Liver (tissue), 9 donors: ENCODE data around the gene DDX25. TPM values are rescaled to one million over a fixed set of nuclear protein-coding genes. Genes with fewer than 3 reads are reported as not detected.

Experiments
- DNase-seq: peaks from one replicate; pipeline ENCODE4 v3.0.0-alpha.2; 2017; ENCODE audit warnings: low spot score
- H3K27ac ChIP-seq, 2 donors: one replicate each; pipeline ENCODE4 v1.7.0; 2013; ENCODE audit warnings: inconsistent platforms in 2 of 2, low read length in 2 of 2, control low read depth in 1 of 2, low read depth in 1 of 2, mild to moderate bottlenecking in 1 of 2
- H3K27me3 ChIP-seq, 4 donors: one replicate each; pipeline versions ENCODE4 v1.6.1 to v1.7.0; 2013; ENCODE audit warnings: low read length in 3 of 4, inconsistent platforms in 1 of 4, mild to moderate bottlenecking in 1 of 4, moderate library complexity in 1 of 4; ENCODE audit not compliant: control insufficient read depth in 4 of 4, insufficient read depth in 4 of 4
- H3K36me3 ChIP-seq, 4 donors: one replicate each; pipeline versions ENCODE4 v1.6.1 to v1.7.0; 2013; ENCODE audit warnings: low read length in 3 of 4, mild to moderate bottlenecking in 3 of 4, low read depth in 1 of 4, moderate library complexity in 1 of 4; ENCODE audit not compliant: control insufficient read depth in 4 of 4, insufficient read depth in 3 of 4
- H3K4me1 ChIP-seq, 4 donors: one replicate each; pipeline versions ENCODE4 v1.6.1 to v1.7.0; 2013; ENCODE audit warnings: low read length in 3 of 4, mild to moderate bottlenecking in 3 of 4, moderate library complexity in 1 of 4; ENCODE audit not compliant: control insufficient read depth in 4 of 4, insufficient read depth in 4 of 4
- H3K4me3 ChIP-seq, 3 donors: one replicate each; pipeline versions ENCODE4 v1.6.1 to v1.7.0; 2013; ENCODE audit warnings: low read length in 3 of 3, control low read depth in 1 of 3, low read depth in 1 of 3, mild to moderate bottlenecking in 1 of 3
- H3K9ac ChIP-seq, 2 donors: one replicate each; pipeline ENCODE4 v1.7.0; 2013; ENCODE audit warnings: low read length in 2 of 2, mild to moderate bottlenecking in 2 of 2, moderate library complexity in 2 of 2, control low read depth in 1 of 2, low read depth in 1 of 2
- H3K9me3 ChIP-seq, 4 donors: one replicate each; pipeline versions ENCODE4 v1.6.1 to v1.7.0; 2013; ENCODE audit warnings: low read length in 3 of 4; ENCODE audit not compliant: control insufficient read depth in 4 of 4
- ATF3 ChIP-seq: IDR thresholded peaks from 2 replicates; pipeline ENCODE4 v1.6.1; 2016; ENCODE audit warnings: antibody characterized with exemption
- EGR1 ChIP-seq, 2 donors: IDR thresholded peaks; 2 replicates each; pipeline ENCODE4 v1.6.1; 2016 to 2018; ENCODE audit warnings: antibody characterized with exemption in 2 of 2, low read depth in 2 of 2
- FOXA1 ChIP-seq: IDR thresholded peaks from 2 replicates; pipeline ENCODE4 v1.6.1; 2016; ENCODE audit warnings: antibody characterized with exemption
- FOXA2 ChIP-seq: IDR thresholded peaks from 2 replicates; pipeline ENCODE4 v1.6.1; 2016; ENCODE audit warnings: antibody characterized with exemption
- HNF4A ChIP-seq, 2 donors: conservative IDR thresholded peaks; 2 replicates each; pipeline ENCODE4 v1.6.1; 2016; ENCODE audit warnings: antibody characterized with exemption in 2 of 2, mild to moderate bottlenecking in 2 of 2
- JUND ChIP-seq, 2 donors: IDR thresholded peaks; 2 replicates each; pipeline ENCODE4 v1.6.1; 2016; ENCODE audit warnings: antibody characterized with exemption in 2 of 2
- NR2F2 ChIP-seq: IDR thresholded peaks from 2 replicates; pipeline ENCODE4 v1.6.1; 2016; ENCODE audit warnings: antibody characterized with exemption
- RAD21 ChIP-seq, 2 donors: IDR thresholded peaks; 2 replicates each; pipeline ENCODE4 v1.6.1; 2016; ENCODE audit warnings: antibody characterized with exemption in 2 of 2, mild to moderate bottlenecking in 2 of 2
- REST ChIP-seq: IDR thresholded peaks from 2 replicates; pipeline ENCODE4 v1.6.1; 2016; ENCODE audit warnings: antibody characterized with exemption, mild to moderate bottlenecking
- RXRA ChIP-seq, 2 donors: IDR thresholded peaks; 2 replicates each; pipeline ENCODE4 v1.6.1; 2017 to 2018; ENCODE audit warnings: antibody characterized with exemption in 2 of 2, mild to moderate bottlenecking in 1 of 2
- SP1 ChIP-seq: IDR thresholded peaks from 2 replicates; pipeline ENCODE4 v1.6.1; 2018; ENCODE audit warnings: antibody characterized with exemption, mild to moderate bottlenecking
- YY1 ChIP-seq: IDR thresholded peaks from 2 replicates; pipeline ENCODE4 v1.6.1; 2016; ENCODE audit warnings: antibody characterized with exemption, mild to moderate bottlenecking
- WGBS: extraction: QIAGEN DNeasy Blood & Tissue Kit; methylation state at CpG from one replicate; pipeline ENCODE4 v1.1.7; 2013; 5-methylcytosine and 5-hydroxymethylcytosine counted together
- polyA plus RNA-seq, 2 donors: library from polyadenylated mRNA; stranded (reverse) in 1 of 2; unstranded in 1 of 2; fragments of 200-250 nt in 1 of 2; fragments of >200 nt in 1 of 2; fragmentation: Nextera tagmentation in 1 of 2; extraction: Ambion mirVana in 1 of 2; gene quantifications; one replicate each; pipeline versions ENCODE4 v1.2.1 to v1.2.3, GENCODE V29; 2013 to 2015
- total RNA-seq, 2 donors: library from RNA; depleted of rRNA; stranded (reverse); fragments of >200 nt; gene quantifications; one replicate each; pipeline ENCODE4 v1.2.3, GENCODE V29; 2014
- TF ChIP-seq, protein P1 (sequence below): IDR thresholded peaks from 2 replicates; pipeline ENCODE4 v1.6.1; 2016; ENCODE audit warnings: antibody characterized with exemption
- TF ChIP-seq, protein P2 (sequence below): IDR thresholded peaks from 2 replicates; pipeline ENCODE4 v1.6.1; 2016; ENCODE audit warnings: antibody characterized with exemption
- donor health status: healthy.
- donor health status: healthy.
- donor health status: healthy.
- donor health status: healthy.
- donor health status: healthy.

Gene DDX25
- total and polyA plus RNA-seq, 4 donors, result 0.07 to 0.79 (median 0.31) TPM

- DNase-seq, result no peak
- WGBS, result 92% methylated on average over 14 of the region's 14 CpGs
- TF ChIP-seq HNF4A (conservative IDR thresholded peaks at IDR 0.05) (no peak), RAD21 (IDR thresholded peaks at IDR 0.05) (no peak), NR2F2 (no peak), FOXA1 (no peak), ATF3 (no peak), EGR1 (IDR thresholded peaks at IDR 0.05; ENCODE audit: low read depth in 2 of 2) (no peak), JUND (IDR thresholded peaks at IDR 0.05) (no peak), REST (no peak), FOXA2 (no peak), YY1 (no peak), SP1 (no peak), RXRA (IDR thresholded peaks at IDR 0.05) (no peak)
- TF ChIP-seq, protein P1, sequence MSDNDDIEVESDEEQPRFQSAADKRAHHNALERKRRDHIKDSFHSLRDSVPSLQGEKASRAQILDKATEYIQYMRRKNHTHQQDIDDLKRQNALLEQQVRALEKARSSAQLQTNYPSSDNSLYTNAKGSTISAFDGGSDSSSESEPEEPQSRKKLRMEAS, result no peak
- H3K36me3 ChIP-seq, result peaks cover 0 to 2% (median 0%) of the 10 kb centered on the region in 4 donors
- no peak overlapping the region for H3K4me3 ChIP-seq
- no peaks in the 10 kb centered on the region for H3K4me1 ChIP-seq
- no peak overlapping the region for H3K27ac ChIP-seq
- no peak overlapping the region for H3K9ac ChIP-seq
- H3K9me3 ChIP-seq, result no peaks in the 10 kb centered on the region
- H3K27me3 ChIP-seq, result no peaks in the 10 kb centered on the region
Measured at GRCh38 chr11:125957618-125958332, 53.5 kb downstream of the DDX25 start.

DNA sequence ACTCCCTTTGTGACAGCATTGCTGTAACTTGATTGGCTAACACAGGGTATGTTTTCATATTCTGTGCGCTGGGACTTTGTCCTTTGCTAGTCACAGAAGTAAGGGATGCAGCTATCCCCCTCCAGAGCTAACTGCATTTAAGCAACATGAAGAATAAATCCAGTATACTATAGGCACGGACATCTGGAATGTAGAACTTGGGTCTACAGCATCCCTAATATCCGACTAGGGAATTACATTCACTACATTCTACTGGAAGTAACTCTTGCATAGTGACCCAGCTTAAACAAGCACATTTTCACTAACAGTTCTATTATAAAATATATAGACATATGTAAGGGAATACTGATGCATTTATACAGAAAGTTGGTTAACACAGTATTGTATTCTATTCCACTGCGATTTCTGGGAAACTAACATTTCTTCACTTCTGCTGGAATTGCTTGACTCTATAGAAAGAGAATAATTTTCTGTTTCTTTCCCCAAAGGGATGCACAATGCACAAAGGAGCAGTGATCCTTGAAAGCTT is 54.6 kb downstream of the DDX25 start:
- H3K4me3 ChIP-seq, result no peak overlapping the region
- H3K9me3 ChIP-seq, result no peaks in the 10 kb centered on the region
- H3K9ac ChIP-seq, result no peak overlapping the region
- H3K27me3 ChIP-seq, result no peaks in the 10 kb centered on the region
- no peak for DNase-seq
- peaks cover 0 to 2% (median 0%) of the 10 kb centered on the region in 4 donors for H3K36me3 ChIP-seq
- no peak overlapping the region for H3K27ac ChIP-seq
- 96% methylated on average over 4 of the region's 4 CpGs for WGBS
- H3K4me1 ChIP-seq, result no peaks in the 10 kb centered on the region
- TF ChIP-seq YY1 (no peak), NR2F2 (no peak), FOXA1 (no peak), HNF4A (conservative IDR thresholded peaks at IDR 0.05) (no peak), EGR1 (IDR thresholded peaks at IDR 0.05; ENCODE audit: low read depth in 2 of 2) (no peak)
- TF ChIP-seq, protein P2, sequence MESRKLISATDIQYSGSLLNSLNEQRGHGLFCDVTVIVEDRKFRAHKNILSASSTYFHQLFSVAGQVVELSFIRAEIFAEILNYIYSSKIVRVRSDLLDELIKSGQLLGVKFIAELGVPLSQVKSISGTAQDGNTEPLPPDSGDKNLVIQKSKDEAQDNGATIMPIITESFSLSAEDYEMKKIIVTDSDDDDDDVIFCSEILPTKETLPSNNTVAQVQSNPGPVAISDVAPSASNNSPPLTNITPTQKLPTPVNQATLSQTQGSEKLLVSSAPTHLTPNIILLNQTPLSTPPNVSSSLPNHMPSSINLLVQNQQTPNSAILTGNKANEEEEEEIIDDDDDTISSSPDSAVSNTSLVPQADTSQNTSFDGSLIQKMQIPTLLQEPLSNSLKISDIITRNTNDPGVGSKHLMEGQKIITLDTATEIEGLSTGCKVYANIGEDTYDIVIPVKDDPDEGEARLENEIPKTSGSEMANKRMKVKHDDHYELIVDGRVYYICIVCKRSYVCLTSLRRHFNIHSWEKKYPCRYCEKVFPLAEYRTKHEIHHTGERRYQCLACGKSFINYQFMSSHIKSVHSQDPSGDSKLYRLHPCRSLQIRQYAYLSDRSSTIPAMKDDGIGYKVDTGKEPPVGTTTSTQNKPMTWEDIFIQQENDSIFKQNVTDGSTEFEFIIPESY, result no peak
